GM15510 (cell line): ENCODE results near the gene PSMD7.

Experiments
- POLR2A ChIP-seq: IDR thresholded peaks from 3 replicates; pipeline ENCODE4 v1.6.1; 2011; ENCODE audit warnings: borderline replicate concordance; ENCODE audit not compliant: insufficient read length; ENCODE audit errors: extremely low read depth

The PSMD7 gene

GRCh38 chr16:74281300-74281699 is 15.3 kb upstream of the PSMD7 start:
- TF ChIP-seq POLR2A = no peak

GRCh38 chr16:74283716-74284115 is 12.9 kb upstream of the PSMD7 start:
- no peak for TF ChIP-seq POLR2A

GRCh38 chr16:74288065-74288464 is 8.5 kb upstream of the PSMD7 start:
- no peak for TF ChIP-seq POLR2A

- no peak for TF ChIP-seq POLR2A
Observed at GRCh38 chr16:74290356-74290755, 6.3 kb upstream of the PSMD7 start.

GRCh38 chr16:74291176-74291575 is 5.4 kb upstream of the PSMD7 start:
- TF ChIP-seq POLR2A = no peak

DNA sequence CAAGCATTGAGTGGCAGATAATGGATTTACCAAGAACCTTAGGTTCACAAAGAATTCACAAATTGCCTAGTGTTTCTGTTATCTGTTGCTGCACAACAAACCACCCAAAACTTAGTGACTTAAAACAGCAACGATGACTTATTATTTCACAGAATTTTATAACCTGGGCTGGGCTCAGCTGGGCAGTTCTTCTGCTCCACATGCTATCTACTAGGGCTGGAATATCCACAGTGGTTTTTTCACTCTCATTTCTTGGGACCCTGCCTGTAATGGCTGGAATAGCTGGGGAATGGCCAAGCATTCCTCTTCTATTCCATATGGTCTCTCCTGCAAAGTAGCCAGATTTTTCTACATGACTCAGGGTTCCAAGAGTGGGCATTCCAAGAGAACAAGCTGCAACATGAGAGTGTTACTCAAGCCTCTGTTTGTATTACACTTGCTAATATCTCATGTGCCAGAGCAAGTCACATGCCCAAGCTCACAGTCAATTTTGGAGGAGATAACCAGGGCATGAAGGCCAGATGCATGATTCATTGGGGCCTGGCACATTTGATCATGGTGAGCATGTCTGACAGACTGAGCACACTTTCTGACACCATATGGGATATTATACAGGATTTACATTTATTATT is 4.9 kb upstream of the PSMD7 start:
- no peak for TF ChIP-seq POLR2A

DNA sequence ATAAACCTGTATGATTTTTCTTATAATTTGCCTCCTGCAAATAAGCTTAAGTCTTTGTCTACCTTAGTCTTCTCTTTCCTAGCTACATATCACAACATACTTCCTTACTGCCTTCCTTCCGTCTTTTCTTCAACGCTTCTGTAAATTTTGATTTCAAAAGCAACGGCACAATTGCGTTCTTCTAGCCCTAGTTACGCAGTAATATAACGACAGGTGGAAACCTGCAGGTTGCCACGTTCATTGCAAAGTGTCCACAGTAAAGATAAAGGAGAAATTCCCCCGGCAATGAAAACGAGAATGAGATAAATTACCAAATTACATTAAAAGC is 546 bp upstream of the PSMD7 start:
- no peak for TF ChIP-seq POLR2A

GRCh38 chr16:74297145-74297665 is 591 bp downstream of the PSMD7 start:
- no peak for TF ChIP-seq POLR2A

DNA sequence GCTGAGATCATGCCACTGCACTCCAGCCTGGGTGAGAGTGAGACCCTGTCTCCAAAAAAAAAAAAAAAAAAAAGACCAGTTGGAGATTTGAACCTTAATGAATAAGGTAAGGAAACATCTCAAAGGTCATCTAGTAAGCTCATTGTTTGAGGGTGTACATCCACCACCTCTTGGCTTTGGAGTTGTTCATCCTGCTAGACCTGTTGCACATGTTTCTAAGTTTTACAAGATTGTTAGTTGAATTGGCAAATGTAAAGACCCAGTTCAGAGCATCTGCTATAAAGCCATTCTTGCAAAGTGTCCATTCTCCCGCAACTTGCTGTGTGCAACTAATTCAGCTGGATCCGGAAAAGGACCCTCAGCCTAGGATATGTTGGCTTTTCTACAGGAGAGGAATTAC is 1.5 kb downstream of the PSMD7 start:
- TF ChIP-seq POLR2A = no peak

DNA sequence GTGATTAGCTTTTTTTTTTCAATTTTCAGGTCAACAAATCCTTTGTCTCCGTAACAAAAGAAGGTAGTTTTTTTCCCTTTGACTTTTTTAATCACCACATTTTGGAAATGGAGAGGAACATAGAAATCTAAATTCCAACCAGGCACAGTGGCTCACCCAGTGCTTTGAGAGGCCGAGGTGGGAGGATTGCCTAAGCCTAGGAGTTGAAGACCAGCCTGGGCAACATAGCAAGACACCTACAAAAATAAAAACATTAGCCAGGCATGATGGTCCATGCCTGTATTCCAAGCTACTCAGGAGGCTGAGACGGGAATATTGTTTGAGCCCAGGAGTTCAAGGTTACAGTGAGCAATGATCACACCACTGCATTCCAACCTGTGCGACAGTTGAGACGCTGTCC is 5.7 kb downstream of the PSMD7 start:
- TF ChIP-seq POLR2A = no peak

- TF ChIP-seq POLR2A = no peak
Observed at GRCh38 chr16:74304164-74304834, 7.7 kb downstream of the PSMD7 start.

DNA sequence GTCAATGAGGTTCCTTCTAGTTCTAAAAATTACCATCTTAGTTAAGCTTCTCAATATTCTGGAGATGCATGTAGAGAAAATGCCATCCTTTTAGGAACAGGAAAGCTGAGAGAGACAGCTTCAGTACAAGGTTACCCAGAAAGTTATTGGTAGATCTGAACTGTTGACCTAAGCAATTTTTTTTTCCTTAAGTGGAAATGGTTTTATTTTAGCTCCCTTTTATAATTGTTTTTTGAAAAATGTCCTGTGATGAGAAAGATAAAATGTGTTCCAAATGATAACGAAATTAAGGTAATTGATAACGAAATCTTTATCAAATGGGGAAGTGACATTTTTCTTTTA is 8.2 kb downstream of the PSMD7 start:
- no peak for TF ChIP-seq POLR2A

GRCh38 chr16:74305281-74305680 is 8.7 kb downstream of the PSMD7 start:
- TF ChIP-seq POLR2A = no peak

- TF ChIP-seq POLR2A = no peak
Observed at GRCh38 chr16:74305978-74306784, 9.6 kb downstream of the PSMD7 start.

DNA sequence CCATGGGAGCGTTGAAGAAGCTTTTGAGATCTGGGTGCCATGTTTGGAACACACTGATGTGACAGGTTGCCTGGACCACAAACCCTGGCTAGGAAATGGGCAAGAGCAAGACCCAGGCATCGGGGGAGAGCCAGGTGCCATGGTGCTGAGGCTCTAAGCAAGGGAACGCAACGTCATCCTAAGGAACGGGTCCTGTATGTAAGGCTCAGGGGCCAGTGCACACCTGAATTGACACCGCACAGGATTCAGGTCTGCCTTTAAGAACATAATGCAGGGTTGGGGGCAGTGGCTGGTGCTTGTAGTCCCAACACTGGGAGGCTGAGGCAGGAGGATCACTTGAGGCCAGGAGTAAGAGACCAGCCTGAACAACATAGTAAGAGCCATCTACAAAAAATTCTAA is 10.8 kb downstream of the PSMD7 start:
- no peak for TF ChIP-seq POLR2A
